ENCODE data around the gene WHRN.

Gene WHRN

DNA sequence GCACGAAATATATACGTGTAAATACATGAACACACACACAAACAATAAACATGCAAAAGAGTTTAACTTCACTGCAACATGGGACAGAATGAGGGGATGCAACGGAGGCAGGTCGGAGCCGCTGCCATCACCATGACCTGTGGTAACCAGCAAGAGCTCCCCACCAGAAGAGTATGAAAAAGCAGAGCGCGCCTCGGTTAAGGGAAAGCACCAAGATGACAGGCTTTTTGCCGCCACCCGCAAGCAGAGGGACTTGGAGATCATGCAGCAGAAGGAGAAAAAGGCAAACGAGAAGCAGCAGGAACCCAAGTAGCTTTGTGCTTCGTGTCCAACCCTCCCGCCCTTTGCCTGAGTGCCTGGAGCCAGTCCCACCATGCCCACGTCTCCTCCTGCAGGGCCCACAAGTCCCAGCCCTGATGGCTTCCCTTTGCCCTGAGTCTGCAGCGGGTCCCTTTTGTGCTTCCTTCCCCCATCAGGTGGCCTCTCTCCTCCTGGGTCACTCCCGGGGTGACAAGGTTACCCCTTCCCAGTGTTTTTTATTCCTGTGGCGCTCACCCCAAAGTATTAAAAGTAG, 13.8 kb downstream of the WHRN start:
- no peak for DNase-seq (ENCODE audit: low spot score)

DNA sequence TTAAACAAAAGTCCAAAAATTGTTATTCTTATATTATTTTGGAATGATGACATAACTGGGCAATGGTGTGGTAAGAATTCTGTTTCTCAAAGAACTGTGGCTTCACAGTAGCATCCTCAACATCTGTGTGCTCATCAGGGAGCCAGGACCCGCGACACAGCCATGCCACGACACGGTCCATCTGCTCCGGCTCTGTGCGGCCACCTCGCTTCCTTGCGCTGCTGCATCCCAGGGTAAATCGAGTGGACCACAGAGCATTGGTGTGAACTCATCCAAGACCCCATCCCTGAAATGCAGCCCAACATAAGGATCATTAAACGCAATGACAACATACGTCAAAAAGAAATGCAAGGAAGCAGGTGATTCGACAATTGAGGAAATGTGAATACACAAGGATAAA, 15.3 kb downstream of the WHRN start:
- DNase-seq (ENCODE audit: low spot score): no peak

DNA sequence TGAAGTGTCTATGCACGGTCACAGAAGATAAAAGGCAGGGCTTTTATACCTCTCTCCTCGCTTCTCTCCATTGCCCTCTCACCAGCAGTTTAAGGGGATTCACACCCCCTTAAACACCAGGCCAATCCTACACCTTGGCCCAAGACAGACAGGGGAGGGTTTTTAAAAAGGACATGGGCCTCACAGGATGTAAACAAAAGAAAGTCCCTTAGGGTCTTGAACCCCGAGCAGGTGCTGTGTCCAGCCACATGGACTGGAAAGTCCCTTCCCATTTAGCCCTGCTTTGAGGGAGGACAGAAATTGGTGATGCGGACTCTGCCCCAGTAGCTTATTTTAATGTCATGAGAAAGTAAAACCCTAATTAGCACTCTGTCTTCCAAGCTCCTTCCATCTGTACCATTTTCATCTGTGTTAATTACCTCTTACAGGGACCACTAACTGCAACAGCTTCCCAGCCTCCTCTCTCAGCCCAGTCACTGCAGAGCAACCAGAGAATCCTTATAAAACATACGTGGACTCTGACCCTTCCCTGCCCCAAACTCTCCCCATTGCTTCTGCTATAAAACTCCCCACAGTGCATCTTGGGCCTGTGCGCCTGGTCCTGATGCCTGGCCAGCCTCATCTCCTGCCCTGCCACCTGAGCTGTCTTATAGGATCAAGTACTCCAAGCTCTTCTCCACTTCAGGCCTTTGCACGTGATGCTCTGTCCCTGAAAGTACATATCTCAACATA, 16.7 kb downstream of the WHRN start:
- no peak for DNase-seq (ENCODE audit: low spot score)

DNA sequence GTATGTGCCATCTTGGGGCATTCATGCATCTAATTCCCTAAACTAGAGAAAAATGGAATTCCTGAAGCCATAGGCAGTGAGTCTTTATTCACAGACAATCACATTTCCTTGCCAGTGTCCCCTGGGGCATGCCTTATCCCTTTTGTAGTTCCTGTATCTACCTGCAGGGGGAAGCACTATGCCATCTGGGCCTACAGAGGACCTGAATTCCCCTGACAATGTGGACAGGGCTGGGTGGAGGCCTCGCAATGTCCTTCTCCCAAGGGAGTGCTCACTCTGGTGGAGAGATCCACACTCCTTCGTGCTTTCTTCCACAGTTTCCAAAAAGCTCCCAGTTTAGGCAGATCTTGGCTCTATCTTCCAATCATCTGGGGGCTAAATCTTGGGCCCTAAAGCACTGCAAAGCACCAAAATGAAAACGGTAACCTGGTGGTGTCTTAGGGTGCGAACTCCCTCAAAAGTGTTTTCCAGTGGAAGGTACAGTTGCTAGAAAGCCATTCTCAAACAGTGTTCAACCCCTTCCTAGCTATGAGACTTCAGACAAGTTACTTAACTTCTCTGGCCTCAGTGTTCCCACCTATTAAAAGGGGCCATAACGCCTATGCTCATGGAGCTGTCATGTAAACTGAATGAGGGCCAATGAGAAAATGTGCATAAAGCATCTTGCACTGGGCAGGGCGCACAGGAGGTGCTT, 17.5 kb downstream of the WHRN start:
- DNase-seq (ENCODE audit: low spot score): peak; percentile 86

DNA sequence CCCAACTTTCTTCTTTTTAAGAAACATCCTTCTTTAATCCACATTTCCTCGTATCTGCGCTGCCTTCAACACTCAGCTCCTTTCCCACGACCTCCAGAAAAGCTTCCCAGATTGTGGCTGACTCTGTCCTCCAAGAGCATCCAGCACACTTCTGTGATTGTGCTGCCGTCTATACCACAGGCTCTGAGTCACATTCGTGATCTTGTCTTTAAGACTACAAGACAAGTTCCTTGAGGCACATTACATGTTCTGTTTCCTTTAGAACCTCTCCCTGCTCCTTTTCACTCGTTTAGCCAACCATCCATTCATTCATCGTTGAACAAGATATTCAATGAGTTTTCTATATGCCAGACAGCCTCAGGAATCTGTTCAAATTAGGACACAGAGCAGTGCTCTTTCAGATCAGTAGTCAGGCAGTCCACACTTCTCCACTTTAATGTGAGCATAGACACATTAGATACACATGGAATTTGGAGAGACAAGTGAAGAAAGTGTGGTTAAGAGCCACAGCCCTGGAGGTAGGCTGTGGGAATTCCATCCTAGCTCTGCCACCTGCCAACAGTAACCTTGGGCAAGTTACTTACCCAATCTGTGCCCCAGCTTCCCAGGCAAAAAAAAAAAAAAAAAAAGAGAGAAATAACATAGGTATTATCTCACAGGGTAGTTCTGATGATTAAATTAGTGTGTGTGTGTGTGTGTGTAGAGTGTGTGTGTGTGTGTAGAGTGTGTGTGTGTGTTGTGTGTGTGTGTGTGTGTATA, 18.9 kb downstream of the WHRN start:
- no peak for DNase-seq (ENCODE audit: low spot score)

DNA sequence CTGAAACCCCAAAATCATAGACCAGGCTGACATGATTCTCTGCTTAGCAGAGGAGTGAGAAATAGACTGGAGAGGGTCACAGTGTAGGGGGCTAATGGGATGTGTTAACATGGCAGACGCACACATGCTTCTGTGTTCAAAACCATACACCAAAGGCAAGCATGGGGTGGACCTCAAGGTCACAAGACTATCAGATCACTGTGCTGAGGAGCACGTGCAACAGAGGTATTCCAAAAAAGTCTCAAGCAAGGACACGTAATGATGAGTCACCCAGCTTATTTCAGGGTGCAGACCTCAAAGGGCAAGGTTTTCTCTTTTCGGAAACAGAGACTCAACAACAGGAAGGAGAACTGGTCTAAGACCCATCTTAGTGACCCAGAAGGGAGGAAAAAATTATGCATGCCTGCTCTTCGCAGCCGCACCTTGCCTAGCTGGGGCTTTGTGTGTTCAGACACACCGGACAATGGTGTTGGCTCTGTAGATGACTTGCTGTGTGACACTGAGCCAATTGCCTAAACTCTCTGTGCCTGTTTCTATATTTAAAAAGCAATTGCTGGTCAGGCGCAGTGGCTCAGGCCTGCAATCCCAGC, 20.3 kb downstream of the WHRN start:
- DNase-seq (ENCODE audit: low spot score): peak; percentile 59

DNA sequence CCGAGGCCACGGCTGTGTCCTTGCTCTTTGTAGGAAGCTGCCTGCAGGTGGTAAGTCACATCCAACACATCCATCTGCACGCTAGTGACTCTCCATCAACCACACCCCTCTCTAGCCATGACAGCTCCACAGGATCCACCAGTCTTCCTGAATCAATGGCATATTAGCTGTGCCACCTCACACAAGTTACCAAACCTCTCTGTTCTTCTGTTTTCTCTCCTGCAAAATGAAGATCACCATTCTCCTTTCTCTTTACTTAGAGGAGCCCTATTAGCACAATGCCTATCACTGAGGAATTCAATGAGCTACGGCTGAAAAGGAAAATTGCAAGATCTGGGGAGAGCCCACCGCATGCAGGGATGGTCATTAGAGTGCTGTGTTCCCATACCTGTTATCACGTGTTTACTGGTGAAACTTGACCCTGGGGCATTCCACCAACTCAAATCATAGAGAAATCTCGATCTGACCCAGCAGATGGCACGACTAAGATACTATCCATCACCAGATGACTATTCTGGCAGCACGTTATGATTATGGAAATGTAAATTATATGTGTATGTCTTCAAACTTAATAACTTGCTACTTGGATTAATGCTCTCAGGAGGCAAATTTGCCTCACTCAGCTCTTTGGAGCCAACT, 20.9 kb downstream of the WHRN start:
- no peak for DNase-seq (ENCODE audit: low spot score)

DNA sequence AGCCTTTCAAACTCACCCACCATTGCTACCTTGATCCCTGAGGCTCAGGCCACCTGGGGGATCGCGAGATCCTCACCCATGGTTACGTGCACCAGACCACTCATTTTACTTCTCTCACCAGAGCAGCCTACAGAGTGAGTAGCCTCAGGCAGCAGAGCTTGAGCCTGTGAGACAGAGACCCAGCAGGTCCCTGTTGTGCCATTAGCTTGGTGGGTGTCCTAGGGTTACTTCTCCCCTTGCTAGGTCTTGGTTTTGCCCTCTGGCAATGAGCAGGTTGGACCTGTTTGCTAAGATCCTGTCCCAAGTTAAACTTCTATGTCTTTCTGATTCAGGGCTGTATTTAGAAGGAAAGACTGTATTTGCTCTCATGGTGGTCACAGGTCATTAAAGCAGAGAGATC, 21.8 kb downstream of the WHRN start:
- no peak for DNase-seq (ENCODE audit: low spot score)

DNA sequence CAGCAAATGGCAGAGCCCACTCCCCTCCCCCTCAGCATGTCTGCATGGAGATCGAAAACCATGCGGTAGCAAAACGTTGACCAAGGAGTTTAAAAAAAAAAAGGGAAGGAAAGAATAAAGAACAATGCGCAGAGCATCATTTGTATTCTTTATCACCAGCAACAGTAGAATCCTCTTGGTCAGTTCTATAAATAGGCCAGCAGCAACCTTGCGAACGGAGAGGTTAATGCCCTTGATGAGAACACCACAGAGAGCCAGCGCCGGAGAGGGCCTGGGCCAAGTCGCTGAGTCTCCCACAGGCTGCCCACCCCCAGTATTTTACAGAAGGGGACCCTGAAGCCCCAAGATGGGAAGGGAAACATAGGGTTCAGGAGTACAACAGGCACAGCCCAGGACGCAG, 22.7 kb downstream of the WHRN start:
- DNase-seq (ENCODE audit: low spot score): no peak

DNA sequence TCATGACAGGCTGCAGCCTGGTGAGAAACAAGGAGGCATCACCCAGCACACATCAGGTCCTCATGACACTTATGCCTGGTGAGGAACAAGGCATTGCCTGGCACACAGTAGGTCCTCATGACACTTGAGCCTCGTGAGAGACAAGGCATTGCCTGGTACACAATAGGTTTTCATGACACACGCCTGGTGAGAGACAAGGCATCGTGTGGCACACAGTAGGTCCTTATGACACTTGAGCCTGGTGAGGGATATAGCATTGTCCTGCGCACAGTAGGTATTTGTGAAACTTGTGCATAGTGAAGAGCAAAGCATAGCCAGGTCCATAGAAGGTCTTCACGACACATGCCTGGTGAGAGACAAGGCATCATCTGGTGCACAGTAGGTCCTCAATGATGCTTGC, 23.5 kb downstream of the WHRN start:
- DNase-seq (ENCODE audit: low spot score): no peak

DNA sequence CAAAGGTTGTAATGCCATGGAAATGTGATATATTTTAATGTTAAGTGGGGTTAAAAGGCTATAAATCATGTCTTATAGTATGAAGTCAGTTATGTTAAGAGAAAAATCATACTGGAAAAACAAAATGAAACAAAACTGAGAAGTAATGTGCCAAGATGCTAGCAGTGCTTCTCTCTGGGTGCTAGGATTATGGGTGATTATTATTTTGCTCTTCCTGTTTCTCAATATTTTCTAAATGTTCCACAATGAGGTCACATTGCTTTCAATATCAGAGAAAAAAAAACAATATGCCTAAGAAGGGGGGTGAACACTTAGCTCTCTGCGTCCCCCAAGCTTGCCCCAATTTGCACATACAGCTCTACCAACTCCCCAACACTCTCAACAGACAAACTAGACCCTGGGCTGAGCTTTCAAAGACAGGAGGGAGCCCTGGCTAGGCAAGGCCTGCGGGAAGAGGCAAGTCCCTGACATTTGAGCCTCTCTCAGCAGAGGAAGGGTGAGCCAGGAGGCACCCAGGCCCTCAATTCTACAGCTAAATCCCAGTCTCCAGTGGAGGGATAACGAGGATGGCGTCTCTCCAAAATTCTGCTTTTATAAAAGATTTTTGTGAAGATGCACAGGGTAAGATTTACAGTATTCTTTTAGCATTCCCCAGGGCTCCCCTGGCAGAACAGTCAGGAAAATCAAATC, 24.4 kb downstream of the WHRN start:
- no peak for DNase-seq (ENCODE audit: low spot score)

DNA sequence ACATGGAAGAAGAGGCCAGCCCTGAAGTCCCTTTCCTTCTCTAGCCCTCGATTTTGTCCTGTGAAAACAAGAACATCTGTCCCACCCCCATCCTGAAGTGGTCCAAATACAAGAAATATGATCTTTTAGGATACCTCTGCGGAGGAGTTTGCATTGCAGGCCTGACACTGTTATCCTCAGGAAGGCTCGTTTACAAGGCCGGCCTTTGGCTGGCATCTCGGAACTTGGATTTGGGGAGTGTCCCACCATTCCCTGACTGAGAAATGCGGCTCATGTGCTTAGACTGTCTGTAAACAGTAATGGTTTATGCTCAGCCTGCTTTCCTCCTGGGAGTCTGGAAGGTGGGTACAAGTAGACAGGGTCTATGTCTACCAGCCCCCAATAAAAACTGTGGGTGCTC, 26.4 kb downstream of the WHRN start:
- DNase-seq (ENCODE audit: low spot score): no peak

DNA sequence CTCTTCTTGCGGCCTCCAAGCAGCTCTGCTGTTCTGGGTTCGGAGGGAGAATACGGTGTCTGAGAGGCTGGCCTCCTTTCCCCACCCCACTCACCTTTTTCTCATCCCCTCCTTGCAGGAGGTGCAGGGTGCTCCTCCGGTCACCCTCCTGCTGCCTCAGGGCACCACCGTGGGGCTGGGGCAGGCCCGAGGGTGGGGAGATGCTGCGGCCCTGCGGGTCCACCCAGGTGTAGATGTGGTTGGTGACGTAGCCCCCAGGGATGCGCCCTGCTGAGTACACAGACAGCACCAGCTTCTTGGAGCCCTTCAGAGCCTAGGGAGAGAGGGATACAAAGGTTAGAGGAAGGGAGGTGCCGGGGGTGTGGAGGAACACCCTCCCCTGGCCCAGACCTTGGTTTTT, 26.8 kb downstream of the WHRN start:
- DNase-seq (ENCODE audit: low spot score): no peak

DNA sequence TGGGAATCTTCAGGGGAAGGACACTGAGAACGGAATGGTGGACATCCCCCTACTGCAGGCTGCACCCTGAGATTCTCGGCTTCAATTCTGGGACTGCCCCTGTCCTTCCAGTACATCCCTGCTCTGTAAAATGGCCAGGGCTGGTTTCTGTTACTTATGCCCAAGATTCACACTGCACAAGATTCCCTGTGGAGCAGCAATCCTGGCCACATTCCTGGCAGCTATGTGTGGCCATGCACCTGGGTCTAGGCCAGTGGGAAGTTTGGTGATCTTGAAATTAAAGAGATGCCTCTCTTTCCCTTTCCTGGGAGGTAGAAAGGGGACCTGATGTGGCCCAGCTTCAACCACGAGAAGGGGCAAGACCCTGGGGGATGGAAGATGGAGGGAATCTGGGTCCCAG, 27.6 kb downstream of the WHRN start:
- DNase-seq (ENCODE audit: low spot score): no peak

DNA sequence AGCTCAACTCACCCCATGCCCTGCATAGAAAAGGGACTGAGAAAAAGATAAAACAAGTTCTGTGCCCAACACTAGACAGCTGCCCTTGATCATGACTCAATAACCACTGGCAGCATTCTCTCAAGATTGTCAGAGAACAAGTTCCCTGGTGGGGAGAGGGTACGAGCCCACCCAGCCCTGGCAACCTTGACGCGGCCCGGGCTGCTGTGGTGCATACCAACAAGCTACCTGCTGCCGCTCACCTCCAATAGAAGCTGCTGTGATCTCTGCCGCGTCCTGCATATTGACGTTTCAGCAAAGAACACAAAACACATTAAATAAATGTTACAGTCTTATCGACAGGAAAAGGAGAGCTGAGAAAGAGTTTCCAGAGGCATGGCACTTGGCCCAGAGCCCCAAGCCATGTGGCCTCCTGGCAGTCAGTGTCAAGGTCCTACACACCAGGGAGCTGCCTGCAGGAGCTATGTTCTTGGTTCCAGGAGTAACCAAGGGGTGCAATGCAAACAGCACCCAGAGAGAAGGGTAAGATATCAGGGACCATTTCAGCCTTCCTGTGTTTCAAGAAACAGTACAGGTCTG, 28.3 kb downstream of the WHRN start:
- no peak for DNase-seq (ENCODE audit: low spot score)

DNA sequence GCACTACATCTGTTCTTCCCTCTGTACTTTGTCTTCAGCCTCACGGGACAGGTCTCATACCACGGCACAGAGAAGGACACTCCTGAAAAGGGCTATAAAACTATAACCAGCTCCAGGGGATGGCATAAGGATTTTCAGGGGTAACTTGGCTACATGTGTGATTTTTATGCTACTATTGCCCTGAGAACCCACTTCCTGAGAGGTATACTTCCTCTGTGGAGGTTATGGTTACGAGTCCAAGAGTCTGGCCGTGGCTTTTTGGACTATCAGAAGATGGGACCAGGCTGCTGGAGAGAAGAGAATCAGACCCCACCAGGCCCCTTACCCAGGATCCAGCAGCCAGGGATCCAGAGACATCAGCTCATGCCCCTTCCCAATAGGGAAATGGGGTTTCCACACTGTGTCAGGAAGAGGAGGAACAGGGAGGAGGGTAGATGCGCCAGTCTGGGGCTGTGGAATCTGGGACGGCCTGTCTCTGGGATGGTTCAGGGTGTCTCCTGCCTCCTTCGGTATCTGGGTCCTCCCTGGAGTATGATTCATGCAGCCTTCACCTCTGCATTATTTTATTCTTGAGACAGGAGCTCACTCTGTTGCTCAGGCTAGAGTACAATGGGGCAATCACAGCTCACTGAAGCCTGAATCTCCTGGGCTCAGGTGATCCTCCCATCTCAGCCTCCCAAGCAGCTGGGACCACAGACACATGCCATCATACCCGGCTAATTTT, 29.7 kb downstream of the WHRN start:
- DNase-seq (ENCODE audit: low spot score): no peak

DNA sequence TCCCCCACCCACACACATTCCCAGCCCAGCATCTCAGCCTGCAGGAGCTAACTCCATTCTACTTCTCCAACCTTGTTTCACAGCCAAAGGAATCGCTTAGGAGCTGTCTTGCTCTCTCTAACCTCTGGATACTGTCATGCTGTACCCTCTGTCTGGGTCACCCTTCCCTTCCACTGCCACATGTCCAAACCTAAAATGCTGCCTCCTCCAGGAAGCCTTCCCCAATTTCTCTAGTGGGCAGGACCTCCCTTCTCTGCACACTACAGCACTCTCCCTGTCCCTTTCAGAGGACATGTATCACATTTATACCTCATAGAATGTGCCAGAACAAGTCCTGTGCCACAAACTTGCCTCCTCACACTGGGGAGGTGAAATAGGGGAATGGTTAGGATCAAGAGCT, 30.8 kb downstream of the WHRN start:
- no peak for DNase-seq (ENCODE audit: low spot score)

DNA sequence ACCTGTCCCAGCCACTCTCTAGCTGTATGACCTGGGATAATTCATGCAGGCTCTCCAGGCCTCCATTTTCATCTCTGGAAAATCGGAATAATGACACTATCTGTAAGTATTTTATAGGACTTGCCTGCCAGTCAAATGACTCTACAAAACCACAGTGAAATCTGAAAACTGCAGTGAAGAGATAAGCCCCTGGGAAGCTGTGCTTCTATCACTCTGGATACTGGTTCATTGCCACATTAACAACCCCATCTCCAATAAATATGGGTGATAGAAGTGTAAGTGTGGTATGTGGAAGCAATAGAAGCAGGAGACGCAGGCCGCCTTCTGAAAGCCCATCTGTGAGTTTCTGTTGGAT, 31.8 kb downstream of the WHRN start:
- DNase-seq (ENCODE audit: low spot score): no peak

DNA sequence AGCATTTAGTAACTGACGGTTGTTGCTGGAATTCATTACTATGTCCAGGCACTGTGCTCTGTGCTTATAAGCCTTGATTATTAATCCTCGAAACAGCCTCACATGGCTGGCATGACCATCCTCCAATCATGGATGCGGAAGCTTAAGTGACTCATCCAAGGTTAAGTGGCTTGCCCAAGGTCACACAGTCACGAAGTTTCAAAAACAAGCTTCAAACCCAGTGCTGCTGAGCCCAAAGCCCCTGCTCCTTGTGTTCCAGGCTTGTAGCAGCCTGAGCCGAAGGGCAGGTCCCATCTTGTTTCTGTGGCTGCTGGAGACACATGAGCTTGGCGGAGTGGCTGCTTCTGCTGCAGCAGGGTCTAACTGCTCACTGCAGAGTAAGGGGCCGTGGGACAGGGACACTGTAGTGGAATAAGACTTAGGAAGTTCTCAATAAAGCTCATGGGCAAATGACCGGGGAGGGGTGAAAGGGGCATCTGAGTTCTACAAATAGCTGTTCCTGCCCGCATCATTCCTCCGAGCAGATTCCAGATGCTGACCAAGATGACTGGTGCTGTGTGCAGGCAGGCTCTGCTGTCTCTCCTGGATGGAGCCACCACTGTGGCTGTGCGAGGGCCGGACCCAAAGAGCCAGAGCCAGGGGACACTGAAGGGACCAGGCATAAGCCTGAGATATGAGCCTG, 32.4 kb downstream of the WHRN start:
- DNase-seq (ENCODE audit: low spot score): no peak

DNA sequence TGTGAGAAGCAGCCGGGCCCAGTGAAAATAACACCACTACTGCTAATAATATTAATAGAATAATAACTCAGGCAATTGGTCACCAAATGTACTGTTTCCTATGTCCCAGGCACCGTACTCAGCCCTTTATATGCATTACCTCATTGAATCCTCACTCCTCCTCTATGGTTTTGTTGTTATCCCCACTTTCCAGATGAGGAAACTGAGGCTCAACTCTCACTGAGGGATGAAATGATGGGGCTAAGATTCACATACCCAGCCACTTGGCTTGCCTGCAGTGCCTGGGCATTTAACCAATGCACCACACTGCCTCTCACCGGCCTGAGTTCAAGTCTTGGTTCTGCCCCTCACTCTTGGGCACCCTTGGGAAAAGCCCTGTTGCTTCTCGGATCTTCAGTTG, 34.1 kb downstream of the WHRN start:
- DNase-seq (ENCODE audit: low spot score): no peak

Data from AG08396 (cell line).